C1 segment of cervical spinal cord (tissue), 14 donors: ENCODE data around the gene CRYBB2.
"Not testable (repeated sequence)": the region's sequence is repeated elsewhere in the genome, so short reads cannot be mapped to it uniquely, and the experiment has no call there.

Experiments
- DNase-seq, 14 donors: peaks; one replicate each; lab custom pipeline; 2025; lab: John Stamatoyannopoulos, UW

The CRYBB2 gene

GRCh38 chr22:25199731-25200520 lies 19.5 kb upstream of the CRYBB2 start, which contains the start of gene CRYBB3:
Gene CRYBB3 (plus strand): TSS chr22:25199858. CDS start chr22:25201397, 1,539 bp downstream.
- no peak for DNase-seq

- no peak for DNase-seq
These were observed 18.5 kb upstream of the CRYBB2 start for GRCh38 chr22:25200967-25201366.

- no peak for DNase-seq
These were observed 17.7 kb upstream of the CRYBB2 start for GRCh38 chr22:25201557-25202273.

GRCh38 chr22:25202290-25202921 lies 17.0 kb upstream of the CRYBB2 start:
- DNase-seq = peak in 7 of 14 donors; percentile 1 to 39 (median 20)

- no peak for DNase-seq
These were observed 16.4 kb upstream of the CRYBB2 start for GRCh38 chr22:25203082-25203481.

GRCh38 chr22:25204547-25204946 lies 14.9 kb upstream of the CRYBB2 start:
- not testable (repeated sequence) for DNase-seq

GRCh38 chr22:25205847-25206246 lies 13.6 kb upstream of the CRYBB2 start:
- DNase-seq = no peak

GRCh38 chr22:25206998-25207397 lies 12.4 kb upstream of the CRYBB2 start:
- DNase-seq = no peak

GRCh38 chr22:25207553-25208157 lies 11.8 kb upstream of the CRYBB2 start:
- no peak for DNase-seq

GRCh38 chr22:25208328-25208727 lies 11.1 kb upstream of the CRYBB2 start:
- DNase-seq = no peak

- no peak for DNase-seq
These were observed 10.5 kb upstream of the CRYBB2 start for GRCh38 chr22:25208743-25209505.

- DNase-seq = no peak
These were observed 8.6 kb upstream of the CRYBB2 start for GRCh38 chr22:25210793-25211192.

GRCh38 chr22:25212337-25212736 lies 7.1 kb upstream of the CRYBB2 start:
- no peak for DNase-seq

GRCh38 chr22:25213221-25213620 lies 6.2 kb upstream of the CRYBB2 start:
- DNase-seq = no peak

- no peak for DNase-seq
These were observed 3.2 kb upstream of the CRYBB2 start for GRCh38 chr22:25216230-25216629.

- DNase-seq = no peak
These were observed 556 bp downstream of the CRYBB2 start for GRCh38 chr22:25219948-25220442.

- no peak for DNase-seq
These were observed 2.4 kb downstream of the CRYBB2 start for GRCh38 chr22:25221790-25222189.

GRCh38 chr22:25223269-25223850 lies 3.9 kb downstream of the CRYBB2 start:
- DNase-seq = no peak

- no peak for DNase-seq
These were observed 9.4 kb downstream of the CRYBB2 start for GRCh38 chr22:25228822-25229221.

GRCh38 chr22:25230760-25231159 lies 11.3 kb downstream of the CRYBB2 start:
- not testable (repeated sequence) for DNase-seq

GRCh38 chr22:25232301-25232700 lies 12.9 kb downstream of the CRYBB2 start:
- DNase-seq = no peak
